ENCODE data around the gene FMO2.

The FMO2 gene

GRCh38 chr1:171141688-171142415 lies 43.2 kb upstream of the FMO2 start:
- TF ChIP-seq CTCF (IDR thresholded peaks at IDR 0.05; ENCODE audit: control insufficient read depth, extremely low read depth, insufficient read depth): peak; percentile 5; the same call in 1 of the 2 replicates
- DNase-seq (ENCODE audit: low read depth): peak; percentile 50
- H3K4me3 ChIP-seq (ENCODE audit: low read depth, low read length): no peak overlapping the region

- TF ChIP-seq CTCF (IDR thresholded peaks at IDR 0.05; ENCODE audit: control insufficient read depth, extremely low read depth, insufficient read depth): no peak
- peak; percentile 46 for DNase-seq (ENCODE audit: low read depth)
- H3K4me3 ChIP-seq (ENCODE audit: low read depth, low read length): no peak overlapping the region
Measured at GRCh38 chr1:171142416-171143385, 42.4 kb upstream of the FMO2 start.

- H3K4me3 ChIP-seq (ENCODE audit: low read depth, low read length): no peak overlapping the region
- no peak for TF ChIP-seq CTCF (IDR thresholded peaks at IDR 0.05; ENCODE audit: control insufficient read depth, extremely low read depth, insufficient read depth)
- no peak for DNase-seq (ENCODE audit: low read depth)
Measured at GRCh38 chr1:171150156-171150555, 34.9 kb upstream of the FMO2 start.

- no peak for DNase-seq (ENCODE audit: low read depth)
- H3K4me3 ChIP-seq (ENCODE audit: low read depth, low read length): no peak overlapping the region
- no peak for TF ChIP-seq CTCF (IDR thresholded peaks at IDR 0.05; ENCODE audit: control insufficient read depth, extremely low read depth, insufficient read depth)
Measured at GRCh38 chr1:171152549-171152948, 32.6 kb upstream of the FMO2 start.

GRCh38 chr1:171155484-171155883 lies 29.6 kb upstream of the FMO2 start:
- TF ChIP-seq CTCF (IDR thresholded peaks at IDR 0.05; ENCODE audit: control insufficient read depth, extremely low read depth, insufficient read depth): no peak
- no peak overlapping the region for H3K4me3 ChIP-seq (ENCODE audit: low read depth, low read length)
- no peak for DNase-seq (ENCODE audit: low read depth)

- no peak overlapping the region for H3K4me3 ChIP-seq (ENCODE audit: low read depth, low read length)
- no peak for DNase-seq (ENCODE audit: low read depth)
- TF ChIP-seq CTCF (IDR thresholded peaks at IDR 0.05; ENCODE audit: control insufficient read depth, extremely low read depth, insufficient read depth): no peak
Measured at GRCh38 chr1:171158096-171158495, 27.0 kb upstream of the FMO2 start.
